Measurements from ENCODE around the gene RPL10A. TPM values are rescaled to one million over a fixed set of nuclear protein-coding genes. Genes with fewer than 3 reads are reported as not detected.

RPL10A gene
- total and polyA plus RNA-seq, 2 of the 8 experiments (the other 6 are each of a cell fraction or from before 2014, with no cell fraction given): 1,893 to 2,948 TPM

DNA sequence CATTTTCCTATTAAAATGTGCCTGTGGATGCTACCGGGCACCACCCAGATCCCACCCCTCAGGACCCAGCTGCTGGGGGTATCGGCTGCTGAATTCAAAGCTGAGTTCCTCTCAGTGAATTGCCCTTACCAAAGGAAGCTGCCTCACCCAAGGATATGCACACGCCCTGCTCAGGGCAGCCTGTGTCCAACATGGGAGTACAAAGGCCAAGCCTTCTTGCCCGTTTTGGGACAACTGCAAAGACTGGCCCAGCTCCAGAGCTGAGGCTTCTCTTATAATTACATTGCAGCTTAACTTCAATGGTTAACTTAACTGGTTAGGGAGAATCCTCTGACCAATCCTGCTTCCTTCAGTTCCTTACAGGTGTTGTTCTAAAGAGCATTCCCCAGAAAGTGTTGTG lies 35.9 kb upstream of the RPL10A start:
- Histone ChIP-seq H2BK15ac (ENCODE audit: low read length) (no peak overlapping the region), H3K79me2 (ENCODE audit: control insufficient read depth in 1 of 2, insufficient read depth in 2 of 2, low read length in 2 of 2) (no peaks in the 10 kb centered on the region), H2AFZ (ENCODE audit: low read length) (no peak overlapping the region), H2AK5ac (ENCODE audit: low read depth, low read length) (no peak overlapping the region), H2BK20ac (ENCODE audit: low read length) (no peak overlapping the region), H4K8ac (ENCODE audit: extremely low read depth, insufficient read depth, low read length) (no peak overlapping the region), H3K27me3 (replicated peaks in 1 of 4; ENCODE audit: control insufficient read depth in 3 of 4, extremely low read depth in 1 of 4, insufficient read depth in 3 of 4, low read length in 3 of 4) (no peaks in the 10 kb centered on the region), H3K4ac (replicated peaks; ENCODE audit: insufficient read length, low read depth, low read length) (no peak overlapping the region), H3K4me1 (replicated peaks in 1 of 4; ENCODE audit: control insufficient read depth in 3 of 4, insufficient read depth in 4 of 4, low read length in 3 of 4) (peaks cover 6 to 14% (median 12%) of the 10 kb centered on the region in 4 experiments; a peak in 6 of 7 replicates), H2BK12ac (ENCODE audit: low read depth, low read length) (no peak overlapping the region), H3K4me2 (ENCODE audit: insufficient read depth in 1 of 2, low read depth in 2 of 2, low read length in 2 of 2) (no peak overlapping the region), H4K91ac (replicated peaks; ENCODE audit: insufficient read length, low read length) (no peak overlapping the region), H3K9me3 (ENCODE audit: insufficient read depth in 2 of 2, low read depth in 1 of 2, low read length in 1 of 2) (no peaks in the 10 kb centered on the region), H3K4me3 (ENCODE audit: extremely low read depth in 1 of 4, insufficient read depth in 2 of 4, low read depth in 3 of 4, low read length in 4 of 4) (no peak overlapping the region), H3K18ac (ENCODE audit: extremely low read depth, low read length) (no peak overlapping the region), H3K9ac (replicated peaks in 1 of 4; ENCODE audit: extremely low read depth in 1 of 4, low read depth in 3 of 4, low read length in 3 of 4) (no peak overlapping the region), H3K79me1 (ENCODE audit: low read depth, low read length) (no peaks in the 10 kb centered on the region), H3K14ac (ENCODE audit: insufficient read length) (no peak overlapping the region), H3K56ac (replicated peaks; ENCODE audit: insufficient read length, low read depth, low read length) (no peak overlapping the region), H2BK5ac (ENCODE audit: low read depth, low read length) (no peak overlapping the region), H4K20me1 (replicated peaks in 1 of 2; ENCODE audit: control insufficient read depth in 1 of 2, insufficient read depth in 2 of 2, low read length in 2 of 2) (no peaks in the 10 kb centered on the region), H2BK120ac (replicated peaks; ENCODE audit: low read depth, low read length) (no peak overlapping the region), H4K5ac (ENCODE audit: insufficient read length, low read depth, low read length) (no peak overlapping the region), H3K27ac (ENCODE audit: low read depth, low read length) (no peak overlapping the region), H3K23me2 (ENCODE audit: low read depth, low read length) (no peaks in the 10 kb centered on the region), H3K23ac (ENCODE audit: insufficient read length) (no peak overlapping the region), H3K36me3 (ENCODE audit: control insufficient read depth in 2 of 4, insufficient read depth in 4 of 4, low read length in 3 of 4) (no peaks in the 10 kb centered on the region)
- ChIA-PET POLR2A (ENCODE audit: partially characterized antibody) (interaction anchor here (0.6 to 0.9 kb wide), 2 partner anchors 9 to 42 kb away, joined by 3 read pairs; no protein-coding TSS in a partner anchor), CTCF (ENCODE audit: partially characterized antibody) (interaction anchor here (0.7 to 15.8 kb wide), 4 partner anchors 12 to 34 kb away, joined by 3 to 138 read pairs (median 4); no protein-coding TSS in a partner anchor)
- DNase-seq (ENCODE audit: low read depth in 1 of 2, low spot score in 2 of 2): no peak
- TF ChIP-seq GTF2F1 (IDR thresholded peaks at IDR 0.05; ENCODE audit: borderline replicate concordance, low read depth, low read length): no peak
- TF ChIP-seq TAF7 (optimal IDR thresholded peaks at IDR 0.05; ENCODE audit: borderline replicate concordance, low read depth, low read length): no peak
- no peak for TF ChIP-seq EZH2 (IDR thresholded peaks at IDR 0.05; ENCODE audit: low read depth, low read length, severe bottlenecking)
- no peak for TF ChIP-seq RNF2 (IDR thresholded peaks at IDR 0.05; ENCODE audit: borderline replicate concordance, low read depth, low read length, missing control alignments, poor library complexity, severe bottlenecking)
- no peak for TF ChIP-seq TEAD4 (IDR thresholded peaks at IDR 0.05; ENCODE audit: low read depth, low read length)
- TF ChIP-seq CBX8 (IDR thresholded peaks at IDR 0.05; ENCODE audit: borderline replicate concordance, low read depth, low read length): no peak
- TF ChIP-seq, protein P1, sequence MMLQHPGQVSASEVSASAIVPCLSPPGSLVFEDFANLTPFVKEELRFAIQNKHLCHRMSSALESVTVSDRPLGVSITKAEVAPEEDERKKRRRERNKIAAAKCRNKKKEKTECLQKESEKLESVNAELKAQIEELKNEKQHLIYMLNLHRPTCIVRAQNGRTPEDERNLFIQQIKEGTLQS (IDR thresholded peaks at IDR 0.05; ENCODE audit: insufficient read depth, low read depth, low read length): no peak
- TF ChIP-seq HDAC6 (IDR thresholded peaks at IDR 0.05; ENCODE audit: low read depth, low read length): no peak
- TF ChIP-seq CREB1 (IDR thresholded peaks at IDR 0.05): no peak
- no peak for TF ChIP-seq CBX5 (IDR thresholded peaks at IDR 0.05; ENCODE audit: low read depth, low read length)
- FAIRE-seq: no peak
- 96% methylated on average over 4 of the region's 4 CpGs; no CpG with 5 or more reads in 1 of the 2 experiments for WGBS, 2 experiments (ENCODE audit: extremely low coverage in 1 of 2, insufficient coverage in 1 of 2, insufficient read length in 1 of 2, insufficient replicate concordance in 2 of 2, low coverage in 1 of 2, low lambda C conversion rate in 2 of 2, missing lambda C conversion rate in 1 of 2)

Measured in H1 (cell line).